IPS-18a (cell line): Measurements from ENCODE around the gene PCGF5.
"Not testable (repeated sequence)": the region's sequence is repeated elsewhere in the genome, so short reads cannot be mapped to it uniquely, and the experiment has no call there.

ENCODE experiments used
- H3K27ac ChIP-seq: one replicate; pipeline ENCODE4 v1.5.1; 2013; ENCODE audit warnings: low read length
- H3K27me3 ChIP-seq: one replicate; pipeline ENCODE4 v1.6.1; 2013; ENCODE audit warnings: mild to moderate bottlenecking, low read length; ENCODE audit not compliant: control insufficient read depth, insufficient read depth
- H3K36me3 ChIP-seq: one replicate; pipeline ENCODE4 v1.6.1; 2013; ENCODE audit warnings: low read depth, low read length; ENCODE audit not compliant: control insufficient read depth
- H3K4me1 ChIP-seq: one replicate; pipeline ENCODE4 v1.6.1; 2013; ENCODE audit warnings: low read depth, low read length; ENCODE audit not compliant: control insufficient read depth
- H3K4me3 ChIP-seq: one replicate; pipeline ENCODE4 v1.5.1; 2013; ENCODE audit warnings: low read length
- H3K9ac ChIP-seq: one replicate; pipeline ENCODE4 v1.6.1; 2013; ENCODE audit warnings: mild to moderate bottlenecking, low read length, moderate library complexity
- H3K9me3 ChIP-seq: one replicate; pipeline ENCODE4 v1.6.1; 2013; ENCODE audit warnings: low read depth, low read length; ENCODE audit not compliant: control insufficient read depth

Gene PCGF5

DNA sequence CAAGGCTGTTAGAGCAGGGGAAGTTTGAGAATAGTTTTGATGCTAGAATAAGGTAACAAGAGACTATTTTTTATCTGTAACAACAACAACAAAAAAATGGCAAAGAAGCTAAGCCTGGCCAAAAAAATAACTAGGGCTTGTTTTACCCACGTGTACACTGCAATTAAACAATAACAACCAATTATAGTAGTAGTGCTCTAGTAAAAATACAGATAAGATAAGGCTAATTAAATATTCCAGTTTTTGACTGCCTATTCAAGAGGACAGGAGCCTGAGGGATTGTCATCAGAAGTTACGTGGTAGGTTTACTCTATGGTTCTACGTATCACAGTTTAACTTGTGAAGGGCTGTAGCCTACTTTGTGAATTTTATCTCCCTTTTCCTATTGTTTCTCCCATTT lies 29.2 kb downstream of the PCGF5 start:
- Histone ChIP-seq H3K9ac (no peak overlapping the region), H3K27ac (no peak overlapping the region), H3K27me3 (no peaks in the 10 kb centered on the region), H3K4me3 (no peak overlapping the region), H3K4me1 (no peaks in the 10 kb centered on the region), H3K9me3 (no peaks in the 10 kb centered on the region), H3K36me3 (no peaks in the 10 kb centered on the region)

- no peaks in the 10 kb centered on the region for H3K27me3 ChIP-seq
- no peaks in the 10 kb centered on the region for H3K9me3 ChIP-seq
- no peaks in the 10 kb centered on the region for H3K36me3 ChIP-seq
- H3K4me1 ChIP-seq = no peaks in the 10 kb centered on the region
- no peak overlapping the region for H3K27ac ChIP-seq
- no peak overlapping the region for H3K4me3 ChIP-seq
- H3K9ac ChIP-seq = no peak overlapping the region
Measured at GRCh38 chr10:91250341-91250740, 29.9 kb downstream of the PCGF5 start.

- H3K4me3 ChIP-seq = no peak overlapping the region
Measured at GRCh38 chr10:91251430-91252056, 31.1 kb downstream of the PCGF5 start.

DNA sequence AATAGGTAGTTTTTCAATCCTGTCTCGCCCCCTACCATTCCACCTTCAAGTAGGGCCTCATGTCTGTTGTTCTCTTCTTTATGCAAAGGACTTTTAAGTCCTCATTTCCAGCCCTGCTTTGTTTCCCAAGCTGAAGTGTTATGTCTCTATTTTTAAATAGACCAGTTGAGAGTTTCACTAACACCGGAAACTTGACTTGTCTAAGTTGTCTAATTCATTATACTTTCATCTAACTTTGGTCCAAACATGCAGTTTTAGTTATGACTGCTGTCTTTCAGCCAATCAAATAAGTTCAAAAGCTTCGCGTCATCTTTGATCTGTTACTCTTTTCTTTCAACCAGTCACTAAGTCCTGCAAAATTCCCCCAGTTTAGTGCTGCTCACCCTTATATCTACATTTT lies 32.8 kb downstream of the PCGF5 start:
- Histone ChIP-seq H3K4me3 (no peak overlapping the region), H3K9me3 (no peaks in the 10 kb centered on the region), H3K27ac (no peak overlapping the region), H3K27me3 (no peaks in the 10 kb centered on the region), H3K9ac (no peak overlapping the region), H3K36me3 (no peaks in the 10 kb centered on the region), H3K4me1 (no peaks in the 10 kb centered on the region)

More at GRCh38 chr10:91251430-91252056, 31.1 kb downstream of the PCGF5 start:
- H3K36me3 ChIP-seq = no peaks in the 10 kb centered on the region
- H3K9me3 ChIP-seq = no peaks in the 10 kb centered on the region
- no peaks in the 10 kb centered on the region for H3K4me1 ChIP-seq
- no peaks in the 10 kb centered on the region for H3K27me3 ChIP-seq
- H3K27ac ChIP-seq = no peak overlapping the region
- no peak overlapping the region for H3K9ac ChIP-seq

- Histone ChIP-seq H3K36me3 (no peaks in the 10 kb centered on the region), H3K9ac (no peak overlapping the region), H3K27me3 (no peaks in the 10 kb centered on the region), H3K4me3 (no peak overlapping the region), H3K9me3 (no peaks in the 10 kb centered on the region), H3K4me1 (no peaks in the 10 kb centered on the region), H3K27ac (no peak overlapping the region)
Measured at GRCh38 chr10:91257310-91257709, 36.8 kb downstream of the PCGF5 start.

DNA sequence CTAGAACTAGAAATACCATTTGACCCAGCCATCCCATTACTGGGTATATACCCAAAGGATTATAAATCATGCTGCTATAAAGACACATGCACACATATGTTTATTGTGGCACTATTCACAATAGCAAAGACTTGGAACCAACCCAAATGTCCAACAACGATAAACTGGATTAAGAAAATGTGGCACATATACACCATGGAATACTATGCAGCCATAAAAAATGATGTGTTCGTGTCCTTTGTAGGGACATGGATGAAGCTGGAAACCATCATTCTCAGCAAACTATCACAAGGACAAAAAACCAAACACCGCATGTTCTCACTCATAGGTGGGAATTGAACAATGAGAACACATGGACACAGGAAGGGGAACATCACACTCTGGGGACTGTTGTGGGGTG lies 40.0 kb downstream of the PCGF5 start:
- H3K4me1 ChIP-seq, H3K27ac ChIP-seq, H3K27me3 ChIP-seq, H3K36me3 ChIP-seq, H3K9ac ChIP-seq, H3K4me3 ChIP-seq, H3K9me3 ChIP-seq: not testable (repeated sequence)

GRCh38 chr10:91271886-91272285 lies 51.4 kb downstream of the PCGF5 start:
- Histone ChIP-seq H3K27me3 (no peaks in the 10 kb centered on the region), H3K4me1 (no peaks in the 10 kb centered on the region), H3K27ac (no peak overlapping the region), H3K4me3 (no peak overlapping the region), H3K9ac (no peak overlapping the region), H3K36me3 (no peaks in the 10 kb centered on the region), H3K9me3 (no peaks in the 10 kb centered on the region)

GRCh38 chr10:91284486-91285090 lies 64.1 kb downstream of the PCGF5 start:
- Histone ChIP-seq H3K9ac (no peak overlapping the region), H3K4me1 (peaks cover 12% of the 10 kb centered on the region), H3K27ac (no peak overlapping the region), H3K4me3 (no peak overlapping the region), H3K36me3 (no peaks in the 10 kb centered on the region), H3K9me3 (no peaks in the 10 kb centered on the region), H3K27me3 (no peaks in the 10 kb centered on the region)

- peaks cover 12% of the 10 kb centered on the region for H3K4me1 ChIP-seq
- H3K27ac ChIP-seq = no peak overlapping the region
- H3K27me3 ChIP-seq = no peaks in the 10 kb centered on the region
- no peaks in the 10 kb centered on the region for H3K9me3 ChIP-seq
- no peak overlapping the region for H3K4me3 ChIP-seq
- H3K9ac ChIP-seq = no peak overlapping the region
- no peaks in the 10 kb centered on the region for H3K36me3 ChIP-seq
Measured at GRCh38 chr10:91286572-91286971, 66.1 kb downstream of the PCGF5 start.

DNA sequence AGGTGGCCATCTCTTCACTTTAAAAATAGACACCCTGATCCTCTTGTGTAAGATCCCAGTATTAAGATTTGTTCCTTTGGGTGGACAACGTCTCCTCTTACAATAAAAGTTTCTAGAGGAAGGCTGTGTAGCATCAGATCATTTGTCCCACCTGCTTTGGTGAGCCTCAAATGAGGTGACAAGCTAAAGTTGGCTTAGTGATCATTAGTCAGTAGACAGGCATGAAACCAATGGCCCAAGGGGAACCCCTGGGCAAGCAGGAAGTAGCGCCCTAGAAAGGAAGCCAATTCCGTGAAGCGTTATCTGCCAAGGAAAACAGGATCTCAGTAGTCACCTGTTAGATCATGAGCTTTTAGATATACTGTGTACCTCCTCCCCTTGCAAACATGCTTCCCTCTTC lies 66.8 kb downstream of the PCGF5 start:
- no peaks in the 10 kb centered on the region for H3K36me3 ChIP-seq
- no peak overlapping the region for H3K4me3 ChIP-seq
- no peaks in the 10 kb centered on the region for H3K27me3 ChIP-seq
- H3K4me1 ChIP-seq = peaks cover 12% of the 10 kb centered on the region
- H3K9me3 ChIP-seq = no peaks in the 10 kb centered on the region
- H3K9ac ChIP-seq = no peak overlapping the region
- H3K27ac ChIP-seq = no peak overlapping the region

DNA sequence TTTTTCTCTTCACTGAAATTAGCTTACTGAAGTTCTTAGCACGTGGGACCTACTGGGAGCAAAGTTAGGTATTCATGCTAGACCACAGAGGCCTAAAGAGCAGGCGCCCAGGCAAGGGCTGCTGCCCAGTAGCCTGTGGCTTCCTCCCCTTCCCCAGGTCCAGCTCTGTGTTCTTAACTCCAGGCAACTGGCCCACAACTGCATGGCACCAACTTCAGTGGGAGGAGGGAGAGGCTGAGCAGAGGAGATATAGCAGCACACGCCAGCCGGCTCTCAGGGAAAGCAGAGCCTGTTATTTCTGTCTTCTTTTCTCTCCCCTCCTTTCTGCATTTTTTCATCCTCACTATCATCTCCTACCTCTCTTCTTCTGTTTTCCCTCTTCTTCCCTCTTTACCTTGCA lies 67.4 kb downstream of the PCGF5 start:
- Histone ChIP-seq H3K27ac (no peak overlapping the region), H3K36me3 (no peaks in the 10 kb centered on the region), H3K9ac (no peak overlapping the region), H3K27me3 (no peaks in the 10 kb centered on the region), H3K4me3 (no peak overlapping the region), H3K4me1 (peaks cover 12% of the 10 kb centered on the region), H3K9me3 (no peaks in the 10 kb centered on the region)

DNA sequence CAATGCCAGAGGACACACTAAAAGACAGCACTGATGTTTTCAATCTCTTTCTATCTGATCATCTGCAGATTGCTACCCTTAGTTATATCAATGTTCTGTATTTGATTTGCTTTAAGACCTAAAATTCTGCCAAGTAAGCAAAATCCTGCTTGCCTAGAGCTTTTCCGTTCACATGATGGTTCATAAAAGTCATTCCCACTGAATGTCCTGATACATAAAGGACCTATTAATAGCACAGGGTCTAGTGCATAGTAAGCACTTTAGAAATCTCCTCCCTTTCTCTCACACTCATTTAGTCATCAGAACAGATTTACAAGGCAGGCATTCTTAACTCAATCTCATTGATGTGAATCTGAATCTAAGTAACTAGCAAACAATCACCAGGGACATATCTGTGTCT lies 68.8 kb downstream of the PCGF5 start:
- no peak overlapping the region for H3K9ac ChIP-seq
- H3K36me3 ChIP-seq = no peaks in the 10 kb centered on the region
- peaks cover 10% of the 10 kb centered on the region for H3K4me1 ChIP-seq
- no peak overlapping the region for H3K27ac ChIP-seq
- no peaks in the 10 kb centered on the region for H3K27me3 ChIP-seq
- H3K9me3 ChIP-seq = no peaks in the 10 kb centered on the region
- H3K4me3 ChIP-seq = no peak overlapping the region
